Common myeloid progenitor, CD34-positive (primary cell): ENCODE measurements around the gene DCK.
"Not testable (repeated sequence)": the region's sequence is repeated elsewhere in the genome, so short reads cannot be mapped to it uniquely, and the experiment has no call there.

ENCODE experiments used
- CTCF ChIA-PET: fragments of 350-600 bp; sonication (Branson Sonifier 250); formaldehyde crosslinking; loops from one replicate; lab custom pipeline; 2021; ENCODE audit warnings: antibody characterized with exemption; lab: Charles Lee
- POLR2A ChIA-PET: fragments of 350-600 bp; sonication (Branson Sonifier 250); formaldehyde crosslinking; loops from one replicate; lab custom pipeline; 2021; ENCODE audit warnings: antibody characterized with exemption; lab: Charles Lee
- DNase-seq, 3 donors: peaks; one replicate each; pipeline versions ENCODE4 v3.0.0 to v3.0.0-alpha.2; 2013
- H3K27ac ChIP-seq, 2 experiments: 1 replicate in 1 of 2; 2 replicates in 1 of 2; pipeline ENCODE4 v1.7.0; 2013; ENCODE audit warnings: inconsistent platforms in 2 of 2, low read length in 2 of 2, mild to moderate bottlenecking in 2 of 2, low read depth in 1 of 2, moderate library complexity in 1 of 2; ENCODE audit not compliant: severe bottlenecking in 2 of 2, insufficient read depth in 1 of 2, poor library complexity in 1 of 2
- H3K27me3 ChIP-seq, 5 experiments: replicated peaks in 2 of 5; 1 replicate in 3 of 5; 2 replicates in 2 of 5; pipeline versions ENCODE4 v1.6.1 to v1.7.0; 2013; ENCODE audit warnings: low read length in 4 of 5, mild to moderate bottlenecking in 2 of 5, moderate library complexity in 2 of 5, inconsistent platforms in 1 of 5; ENCODE audit not compliant: insufficient read depth in 5 of 5, control insufficient read depth in 4 of 5
- H3K36me3 ChIP-seq, 4 experiments: 1 replicate in 2 of 4; 2 replicates in 2 of 4; pipeline versions ENCODE4 v1.6.1 to v1.7.0; 2013; ENCODE audit warnings: low read length in 3 of 4, control low read depth in 1 of 4, mild to moderate bottlenecking in 1 of 4; ENCODE audit not compliant: control insufficient read depth in 4 of 4, insufficient read depth in 4 of 4
- H3K4me1 ChIP-seq, 4 experiments: 1 replicate in 3 of 4; 2 replicates in 1 of 4; pipeline versions ENCODE4 v1.6.1 to v1.7.1; 2013; ENCODE audit warnings: low read length in 3 of 4, mild to moderate bottlenecking in 3 of 4, control low read depth in 1 of 4, inconsistent platforms in 1 of 4, moderate library complexity in 1 of 4; ENCODE audit not compliant: control insufficient read depth in 4 of 4, insufficient read depth in 4 of 4; ENCODE audit errors: control extremely low read depth in 1 of 4
- H3K4me3 ChIP-seq, 7 experiments: 1 replicate in 4 of 7; 2 replicates in 3 of 7; pipeline versions ENCODE4 v1.5.1 to v1.7.0; 2013; ENCODE audit warnings: mild to moderate bottlenecking in 7 of 7, low read length in 6 of 7, moderate library complexity in 6 of 7, inconsistent platforms in 2 of 7, low read depth in 2 of 7, control low read depth in 1 of 7; ENCODE audit not compliant: insufficient read depth in 4 of 7, control insufficient read depth in 1 of 7; ENCODE audit errors: extremely low read depth in 1 of 7
- H3K9me3 ChIP-seq, 5 experiments: 1 replicate in 4 of 5; 2 replicates in 1 of 5; pipeline versions ENCODE4 v1.6.1 to v1.7.1; 2013; ENCODE audit warnings: low read length in 4 of 5, mild to moderate bottlenecking in 2 of 5, inconsistent platforms in 1 of 5, low read depth in 1 of 5, moderate library complexity in 1 of 5; ENCODE audit not compliant: control insufficient read depth in 4 of 5, insufficient read depth in 2 of 5; ENCODE audit errors: control extremely low read depth in 1 of 5
- WGBS: methylation state at CpG from one replicate; pipeline ENCODE4 v1.1.5; 2013; ENCODE audit not compliant: insufficient coverage; 5-methylcytosine and 5-hydroxymethylcytosine counted together

The DCK gene

GRCh38 chr4:71045256-71045655 is 51.8 kb downstream of the DCK start:
- Histone ChIP-seq H3K27ac (no peak overlapping the region), H3K9me3 (peaks cover 0 to 2% (median 0%) of the 10 kb centered on the region in 5 experiments), H3K36me3 (peaks cover 0 to 4% (median 2%) of the 10 kb centered on the region in 4 experiments), H3K27me3 (no peaks in the 10 kb centered on the region), H3K4me1 (no peaks in the 10 kb centered on the region), H3K4me3 (no peak overlapping the region)
- ChIA-PET CTCF (no interaction called here), POLR2A (no interaction called here)
- 87% methylated on average over 4 of the region's 4 CpGs for WGBS
- DNase-seq: no peak

- no peaks in the 10 kb centered on the region for H3K9me3 ChIP-seq
- no peak overlapping the region for H3K4me3 ChIP-seq
- DNase-seq: no peak
- CTCF ChIA-PET: interaction anchor here (0.9 kb wide), 1 partner anchor 1254 kb away, joined by 3 read pairs; no protein-coding TSS in a partner anchor
- no peaks in the 10 kb centered on the region for H3K36me3 ChIP-seq
- H3K27me3 ChIP-seq: no peaks in the 10 kb centered on the region
- no peaks in the 10 kb centered on the region for H3K4me1 ChIP-seq
- POLR2A ChIA-PET: no interaction called here
- H3K27ac ChIP-seq: no peak overlapping the region
- 70% methylated on average over 2 of the region's 5 CpGs for WGBS
Measured at GRCh38 chr4:71049395-71049794, 55.9 kb downstream of the DCK start.

- Histone ChIP-seq H3K27me3 (no peaks in the 10 kb centered on the region), H3K27ac (no peak overlapping the region), H3K36me3 (no peaks in the 10 kb centered on the region), H3K9me3 (no peaks in the 10 kb centered on the region), H3K4me1 (no peaks in the 10 kb centered on the region), H3K4me3 (no peak overlapping the region)
- WGBS: no CpG with 5 or more reads among the region's 1 CpG
- POLR2A ChIA-PET: no interaction called here
- CTCF ChIA-PET: interaction anchor here (0.6 kb wide), 2 partner anchors 9 to 136 kb away, joined by 3 read pairs; no protein-coding TSS in a partner anchor
- DNase-seq: no peak
Measured at GRCh38 chr4:71050809-71051208, 57.4 kb downstream of the DCK start.

- no peaks in the 10 kb centered on the region for H3K4me1 ChIP-seq
- no peaks in the 10 kb centered on the region for H3K9me3 ChIP-seq
- no peak overlapping the region for H3K27ac ChIP-seq
- WGBS: no CpG with 5 or more reads among the region's 7 CpGs
- ChIA-PET CTCF (no interaction called here), POLR2A (no interaction called here)
- no peaks in the 10 kb centered on the region for H3K27me3 ChIP-seq
- no peak overlapping the region for H3K4me3 ChIP-seq
- no peaks in the 10 kb centered on the region for H3K36me3 ChIP-seq
- DNase-seq: no peak
Measured at GRCh38 chr4:71052034-71052433, 58.6 kb downstream of the DCK start.

- ChIA-PET POLR2A (no interaction called here), CTCF (no interaction called here)
- Histone ChIP-seq H3K36me3 (no peaks in the 10 kb centered on the region), H3K9me3 (no peaks in the 10 kb centered on the region), H3K27me3 (no peaks in the 10 kb centered on the region), H3K27ac (no peak overlapping the region), H3K4me1 (no peaks in the 10 kb centered on the region), H3K4me3 (no peak overlapping the region)
- no peak for DNase-seq
- WGBS: 40% methylated on average over 1 of the region's 2 CpGs
Measured at GRCh38 chr4:71052716-71053115, 59.3 kb downstream of the DCK start.

- H3K27ac ChIP-seq, DNase-seq, H3K4me3 ChIP-seq, H3K4me1 ChIP-seq, H3K36me3 ChIP-seq, POLR2A ChIA-PET, CTCF ChIA-PET, H3K9me3 ChIP-seq, H3K27me3 ChIP-seq: not testable (repeated sequence)
- WGBS: no CpG with 5 or more reads among the region's 1 CpG
Measured at GRCh38 chr4:71053613-71054012, 60.2 kb downstream of the DCK start.

- H3K36me3 ChIP-seq, DNase-seq, H3K27me3 ChIP-seq, H3K27ac ChIP-seq, H3K4me1 ChIP-seq, POLR2A ChIA-PET, H3K4me3 ChIP-seq, H3K9me3 ChIP-seq, CTCF ChIA-PET: not testable (repeated sequence)
- WGBS: no CpG with 5 or more reads among the region's 16 CpGs
Measured at GRCh38 chr4:71059573-71059972, 66.1 kb downstream of the DCK start.
